Stimulated activated CD8-positive, alpha-beta memory T cell treated with anti-CD3 and anti-CD28 coated beads, Interleukin-7, amount 100 ng/mL, for 48 hours (primary cell): Measurements from ENCODE around the gene DRC3.

Source experiments
- DNase-seq, 2 donors: peaks; one replicate each; pipeline ENCODE4 v3.0.0-alpha.2; 2020; ENCODE audit warnings: low read depth in 1 of 2; ENCODE audit errors: extremely low read depth in 1 of 2

DRC3 gene

DNA sequence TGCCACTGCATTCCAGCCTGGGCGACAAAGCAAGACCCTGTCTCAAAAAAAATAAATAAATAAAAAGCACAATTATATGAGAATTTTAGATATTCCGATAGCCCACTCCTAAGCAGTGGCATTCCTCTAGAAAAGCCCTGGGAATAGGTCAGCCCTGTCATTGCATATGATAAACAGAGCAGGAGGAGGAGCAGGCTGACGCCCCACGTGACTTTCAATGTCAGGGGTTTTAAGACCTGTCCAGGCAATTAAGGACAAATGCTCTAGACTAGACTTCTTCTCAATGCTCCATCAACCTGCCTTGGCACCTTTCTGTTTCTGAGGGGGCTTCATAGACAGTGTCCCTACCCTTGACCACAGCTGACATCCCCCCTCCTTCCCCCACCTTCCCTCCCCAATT, 8.0 kb upstream of the DRC3 start:
- no peak for DNase-seq

DNA sequence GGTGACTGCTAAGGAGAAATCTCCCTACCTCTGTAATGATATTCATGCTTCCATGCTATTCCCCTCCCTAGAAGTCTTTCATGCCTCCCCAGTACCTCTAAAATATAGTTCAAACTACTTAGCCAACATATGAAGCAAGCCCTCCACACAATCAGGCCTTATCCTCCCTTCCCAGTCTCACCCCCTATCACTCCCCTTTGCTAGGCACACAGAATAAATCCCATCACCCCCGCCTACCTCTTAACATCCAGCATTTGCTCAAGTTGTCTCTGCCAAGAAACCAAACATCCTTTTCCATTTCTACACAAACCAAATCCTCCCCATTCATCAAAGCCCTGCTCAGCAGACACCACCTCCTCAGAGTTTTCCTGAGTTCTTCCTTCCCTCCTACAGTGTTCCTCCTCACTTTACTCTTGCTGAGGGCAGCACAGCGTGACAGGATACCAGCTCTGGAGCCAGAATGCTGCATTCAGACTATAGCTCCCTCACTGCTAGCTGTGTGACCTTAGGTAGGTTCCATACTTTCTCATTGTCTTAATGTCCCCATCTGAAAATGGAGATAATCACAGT, 7.4 kb upstream of the DRC3 start:
- no peak for DNase-seq

DNA sequence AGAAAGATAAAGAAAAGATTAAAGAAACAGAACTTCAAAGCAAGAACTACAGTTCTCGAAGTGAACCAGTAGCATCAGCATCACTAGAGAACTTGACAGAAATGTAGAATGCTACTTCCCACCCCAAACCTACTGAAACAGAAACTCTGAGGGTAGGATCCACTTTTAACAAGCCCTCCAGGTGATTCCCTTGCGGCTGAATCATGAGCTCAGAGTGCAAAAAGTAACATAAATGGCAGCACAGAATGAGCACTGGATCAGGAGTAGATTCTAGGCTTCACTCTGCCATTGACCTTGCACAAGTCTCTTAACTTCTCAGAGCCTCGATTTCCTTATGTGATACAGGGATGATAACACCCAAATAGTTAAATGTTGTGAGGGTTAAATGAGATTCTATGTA, 6.3 kb upstream of the DRC3 start:
- no peak for DNase-seq

GRCh38 chr17:17970699-17971430, 1.8 kb upstream of the DRC3 start:
- no peak for DNase-seq

DNA sequence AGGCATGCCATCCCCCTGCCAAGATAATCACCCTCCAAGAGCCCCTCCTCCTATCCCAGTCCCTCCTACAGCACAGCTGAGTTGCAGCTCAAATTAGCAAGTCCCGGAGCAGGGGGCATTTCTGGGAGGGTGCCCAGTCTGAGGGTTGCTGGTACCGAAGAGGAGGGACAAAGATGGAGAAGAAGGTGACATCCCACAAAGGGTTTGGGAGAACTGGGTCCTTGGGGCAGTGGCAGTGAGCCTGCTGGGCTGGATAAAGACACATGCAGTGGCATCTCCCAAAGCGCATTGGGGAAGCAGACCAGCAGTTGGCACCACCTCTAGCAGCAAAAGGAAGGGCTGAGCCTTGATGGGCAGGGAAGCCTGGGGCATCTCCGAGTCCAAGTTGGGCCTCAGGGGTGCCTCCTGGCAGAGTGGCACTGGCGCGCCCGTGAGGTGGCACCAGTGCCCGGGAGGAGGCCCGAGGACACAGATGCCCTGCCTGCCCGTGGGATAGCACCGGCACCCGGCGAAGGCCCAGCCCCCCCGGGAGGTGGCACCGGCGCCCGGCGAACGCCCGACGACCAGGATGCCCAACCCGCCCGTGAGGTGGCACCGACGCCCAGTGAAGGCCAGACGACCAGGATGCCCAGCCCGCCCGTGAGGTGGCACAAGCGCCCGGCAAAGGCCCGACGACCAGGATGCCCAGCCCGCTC, 1.1 kb upstream of the DRC3 start:
- DNase-seq, result no peak

- DNase-seq, result no peak
Measured at GRCh38 chr17:17972952-17973254, 241 bp downstream of the DRC3 start.

- DNase-seq, result no peak
Measured at GRCh38 chr17:17975436-17975835, 2.8 kb downstream of the DRC3 start.

- DNase-seq, result no peak
Measured at GRCh38 chr17:17976931-17977570, 4.4 kb downstream of the DRC3 start.

DNA sequence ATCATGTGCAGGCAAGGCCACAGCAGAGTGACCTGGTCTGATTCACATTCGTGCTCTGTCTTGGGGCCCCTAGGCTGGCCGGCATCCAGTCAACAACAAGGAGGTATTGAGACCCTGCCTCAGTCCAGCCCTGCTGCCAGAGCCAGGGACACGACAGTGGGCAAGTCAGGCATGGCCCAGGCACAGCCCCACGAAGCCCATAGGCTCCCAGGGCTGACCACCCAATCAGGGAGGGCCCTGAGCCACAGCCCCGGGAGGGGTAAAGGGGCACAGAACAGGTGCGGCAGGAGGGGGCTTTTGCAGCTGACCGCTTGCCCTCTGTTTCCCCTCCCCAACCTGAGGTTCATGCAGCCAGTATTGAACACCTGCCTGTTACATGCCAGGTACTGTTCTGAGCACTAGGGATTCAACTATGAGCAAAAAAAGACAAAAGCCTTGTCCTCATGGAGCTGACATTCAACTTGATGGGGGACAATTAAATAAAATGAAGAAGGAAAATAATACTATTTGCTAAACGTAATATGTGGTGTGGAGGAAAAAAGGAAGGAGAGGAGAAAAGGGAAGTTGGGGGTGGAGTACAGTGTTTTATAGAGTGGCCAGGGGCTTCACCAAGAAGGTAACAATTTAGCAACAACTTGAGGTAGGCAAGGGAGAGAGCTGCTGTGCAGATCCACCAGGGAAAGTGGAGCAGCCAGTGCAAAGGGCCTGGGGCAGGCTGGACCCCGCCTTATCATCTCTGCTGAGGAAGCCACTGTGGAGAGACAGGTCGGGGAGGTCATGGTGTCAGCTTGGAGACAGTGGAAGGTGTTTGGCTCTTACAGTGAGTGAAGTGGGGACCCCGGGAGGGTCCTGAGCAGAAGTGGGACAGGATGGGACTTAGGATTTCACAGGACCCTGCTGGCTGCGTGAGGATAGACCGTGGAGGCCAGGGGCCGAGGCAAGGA, 6.1 kb downstream of the DRC3 start:
- DNase-seq, result no peak

GRCh38 chr17:17979778-17980177, 7.1 kb downstream of the DRC3 start:
- no peak for DNase-seq

DNA sequence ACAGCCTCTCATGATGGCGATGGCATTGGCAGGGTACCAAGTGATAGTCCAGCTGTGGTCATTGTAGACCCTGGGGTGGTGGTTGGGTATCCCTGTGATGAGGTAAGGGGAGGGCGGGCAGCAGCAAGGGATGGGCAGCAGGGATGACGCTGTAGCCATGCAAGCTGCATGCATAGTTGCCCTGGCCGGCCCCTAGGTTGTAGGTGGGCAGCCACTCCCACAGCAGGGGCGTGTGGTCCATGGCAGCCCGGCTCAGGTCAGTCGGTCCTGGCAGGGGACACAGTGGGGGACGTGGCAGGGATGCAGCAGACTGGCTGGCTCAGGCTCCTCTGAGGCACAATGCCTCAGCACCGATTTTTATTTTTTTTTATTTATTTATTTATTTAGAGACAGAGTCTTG, 8.7 kb downstream of the DRC3 start:
- no peak for DNase-seq

DNA sequence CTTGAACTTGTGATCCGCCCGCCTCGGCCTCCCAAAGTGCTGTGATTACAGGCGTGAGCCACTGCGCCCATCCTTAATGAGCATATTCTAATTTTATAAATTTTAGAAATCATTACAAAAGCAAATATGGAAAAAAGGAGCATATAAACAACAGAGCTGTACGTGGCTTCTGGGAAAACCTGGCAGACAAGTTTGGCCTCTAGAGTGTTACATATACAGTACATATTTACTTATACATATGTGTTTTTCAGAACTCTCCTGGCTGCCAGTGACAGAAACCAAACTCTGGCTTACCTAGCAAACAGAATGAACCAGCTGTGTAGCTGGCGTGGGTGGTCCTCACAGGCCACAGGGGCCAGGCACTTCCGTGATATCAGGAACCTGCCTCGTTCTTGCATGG, 10.1 kb downstream of the DRC3 start:
- no peak for DNase-seq

GRCh38 chr17:17983376-17983775, 10.7 kb downstream of the DRC3 start:
- no peak for DNase-seq

DNA sequence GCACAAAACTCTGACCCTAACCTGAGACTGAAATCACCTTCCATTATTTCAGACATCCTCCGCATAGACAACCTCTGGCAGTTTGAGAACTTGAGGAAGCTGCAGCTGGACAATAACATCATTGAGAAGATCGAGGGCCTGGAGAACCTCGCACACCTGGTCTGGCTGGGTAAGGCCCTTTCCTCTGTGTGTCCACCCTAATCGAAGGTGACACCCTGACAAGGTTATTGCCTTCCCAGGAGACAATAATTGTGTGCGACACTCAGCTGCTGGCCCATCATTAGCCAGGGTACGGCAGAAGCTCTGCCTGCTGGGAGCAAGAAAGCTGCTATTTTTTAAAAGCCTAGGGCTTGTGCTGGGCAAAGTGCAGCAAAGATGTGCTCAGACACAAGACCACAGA, 11.1 kb downstream of the DRC3 start:
- no peak for DNase-seq

- no peak for DNase-seq
Measured at GRCh38 chr17:17985153-17985552, 12.5 kb downstream of the DRC3 start.

GRCh38 chr17:17985555-17985954, 12.9 kb downstream of the DRC3 start:
- no peak for DNase-seq

- DNase-seq, result no peak
Measured at GRCh38 chr17:17987187-17987896, 14.7 kb downstream of the DRC3 start.

- DNase-seq, result no peak
Measured at GRCh38 chr17:17987901-17988300, 15.2 kb downstream of the DRC3 start.

DNA sequence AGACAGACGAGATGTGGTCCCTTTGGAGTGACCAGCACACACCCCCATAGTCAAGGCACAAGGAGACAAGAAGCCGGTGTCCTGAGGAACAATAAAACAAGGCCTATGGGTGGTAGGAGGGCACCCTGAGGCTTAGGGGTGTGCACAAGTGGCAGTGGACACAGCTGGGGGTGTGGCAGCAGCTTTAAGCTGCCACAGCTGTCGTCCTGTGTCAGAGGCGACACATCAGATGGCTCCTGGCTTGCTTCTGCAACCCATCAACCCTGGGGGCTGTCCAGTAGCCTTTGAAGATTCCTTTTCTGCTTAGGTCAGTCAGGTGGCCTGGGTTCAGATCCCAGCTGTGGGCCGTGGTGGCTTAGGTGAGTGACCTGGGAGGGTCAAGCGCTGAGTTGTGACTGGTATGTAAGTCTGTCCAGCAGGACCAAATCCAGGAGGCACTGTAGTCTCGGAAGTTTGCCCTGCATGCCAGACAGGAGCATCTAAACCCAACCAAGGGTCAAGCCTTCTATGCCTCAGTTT, 15.8 kb downstream of the DRC3 start:
- DNase-seq, result no peak

GRCh38 chr17:17989081-17989480, 16.4 kb downstream of the DRC3 start:
- DNase-seq, result no peak
